Endodermal cell (in vitro differentiated cells): Measurements from ENCODE around the gene IL6R. TPM values are rescaled to one million over a fixed set of nuclear protein-coding genes. Genes with fewer than 3 reads are reported as not detected.

ENCODE experiments used
- DNase-seq: peaks from one replicate; pipeline ENCODE4 v3.0.0-alpha.2; 2017
- H3K27ac ChIP-seq: 2 replicates; pipeline ENCODE4 v1.5.1; 2013; ENCODE audit warnings: mild to moderate bottlenecking, low read depth, low read length, moderate library complexity
- H3K27me3 ChIP-seq: 2 replicates; pipeline ENCODE4 v1.6.1; 2013; ENCODE audit warnings: mild to moderate bottlenecking, low read length, moderate library complexity; ENCODE audit not compliant: insufficient read depth, control insufficient read depth, poor library complexity, severe bottlenecking
- H3K36me3 ChIP-seq: 2 replicates; pipeline ENCODE4 v1.7.0; 2013; ENCODE audit warnings: mild to moderate bottlenecking, low read length, moderate library complexity; ENCODE audit not compliant: control insufficient read depth, insufficient read depth
- H3K4me1 ChIP-seq: one replicate; pipeline ENCODE4 v1.7.0; 2013; ENCODE audit warnings: low read length; ENCODE audit not compliant: control insufficient read depth, insufficient read depth
- H3K4me3 ChIP-seq: 2 replicates; pipeline ENCODE4 v1.5.1; 2013; ENCODE audit warnings: mild to moderate bottlenecking, low read length, moderate library complexity
- H3K9ac ChIP-seq: 2 replicates; pipeline ENCODE4 v1.6.1; 2013; ENCODE audit warnings: mild to moderate bottlenecking, low read length, moderate library complexity; ENCODE audit not compliant: poor library complexity, severe bottlenecking; ENCODE audit errors: extremely low read depth
- H3K9me3 ChIP-seq: 2 replicates; pipeline ENCODE4 v1.6.1; 2013; ENCODE audit warnings: mild to moderate bottlenecking, low read length, moderate library complexity; ENCODE audit not compliant: control insufficient read depth
- H3K27ac Mint-ChIP-seq: 2 replicates; pipeline ENCODE4 v1.8.0; 2020; ENCODE audit warnings: mixed read lengths
- H3K27me3 Mint-ChIP-seq: 2 replicates; pipeline ENCODE4 v1.8.0; 2021; ENCODE audit warnings: mild to moderate bottlenecking, mixed read lengths; ENCODE audit not compliant: insufficient read depth
- H3K36me3 Mint-ChIP-seq: 2 replicates; pipeline ENCODE4 v1.8.0; 2020; ENCODE audit warnings: low read depth, mixed read lengths
- H3K4me1 Mint-ChIP-seq: 2 replicates; pipeline ENCODE4 v1.8.0; 2020; ENCODE audit warnings: mixed read lengths
- H3K4me3 Mint-ChIP-seq: 2 replicates; pipeline ENCODE4 v1.8.0; 2020; ENCODE audit warnings: mild to moderate bottlenecking, moderate library complexity, mixed read lengths
- H3K9me3 Mint-ChIP-seq: 2 replicates; pipeline ENCODE4 v1.8.0; 2020; ENCODE audit warnings: mild to moderate bottlenecking, mixed read lengths
- CTCF ChIP-seq: fragments of 200-600 bp; sonication (generic); conservative IDR thresholded peaks from 2 replicates; pipeline ENCODE4 v1.5.0; 2021; ENCODE audit warnings: antibody characterized with exemption, mild to moderate bottlenecking
- WGBS, 2 experiments: methylation state at CpG; one replicate each; pipeline versions ENCODE4 v1.1.5 to v1.1.7; 2013; ENCODE audit warnings: missing lambda C conversion rate in 2 of 2, mixed read lengths in 1 of 2; ENCODE audit not compliant: insufficient coverage in 1 of 2, insufficient read length in 1 of 2; 5-methylcytosine and 5-hydroxymethylcytosine counted together
- total RNA-seq, 2 donors: library from RNA; stranded (reverse); fragmentation: NEBNext Ultra II Directional in 1 of 2; extraction: Animal tissue kit (Norgen Biotek cat#: 25700) in 1 of 2; gene quantifications; 2 replicates in 1 of 2; 3 replicates in 1 of 2; pipeline ENCODE4 v1.2.1, GENCODE V29; 2021

Gene IL6R
- total RNA-seq, 2 donors from 2014 or later, result 0.77 to 1.0 TPM

GRCh38 chr1:154493276-154493675 is 88.1 kb downstream of the IL6R start:
- H3K9ac ChIP-seq, result no peak overlapping the region
- peak; percentile 16 for TF ChIP-seq CTCF
- DNase-seq, result peak; percentile 76

GRCh38 chr1:154495496-154496273 is 90.5 kb downstream of the IL6R start:
- Histone ChIP-seq H3K4me3 (no peak overlapping the region), H3K27ac (no peak overlapping the region), H3K27me3 (peaks cover 23% of the 10 kb centered on the region), H3K9ac (no peak overlapping the region), H3K36me3 (no peaks in the 10 kb centered on the region), H3K4me1 (peaks cover 11% of the 10 kb centered on the region), H3K9me3 (no peaks in the 10 kb centered on the region)
- no peak overlapping the region for H3K4me3 Mint-ChIP-seq
- TF ChIP-seq CTCF, result no peak
- DNase-seq, result peak; percentile 9
- H3K9me3 Mint-ChIP-seq, result no peaks in the 10 kb centered on the region
- peaks cover 34% of the 10 kb centered on the region for H3K27me3 Mint-ChIP-seq
- no peak overlapping the region for H3K27ac Mint-ChIP-seq
- H3K36me3 Mint-ChIP-seq, result no peaks in the 10 kb centered on the region
- 91 to 92% methylated on average over 4 to 8 of the region's 8 CpGs for WGBS, 2 experiments
- H3K4me1 Mint-ChIP-seq, result peaks cover 37% of the 10 kb centered on the region

More at GRCh38 chr1:154493276-154493675, 88.1 kb downstream of the IL6R start:
- peak overlapping the region; percentile 12 for H3K4me3 Mint-ChIP-seq
- Histone ChIP-seq H3K27me3 (no peaks in the 10 kb centered on the region), H3K36me3 (no peaks in the 10 kb centered on the region), H3K27ac (no peak overlapping the region), H3K9me3 (no peaks in the 10 kb centered on the region), H3K4me1 (peaks cover 19% of the 10 kb centered on the region), H3K4me3 (peak overlapping the region; percentile 51)
- H3K36me3 Mint-ChIP-seq, result no peaks in the 10 kb centered on the region
- no peak overlapping the region for H3K27ac Mint-ChIP-seq
- 35 to 44% methylated on average over 7 to 8 of the region's 8 CpGs for WGBS, 2 experiments
- peaks cover 52% of the 10 kb centered on the region for H3K4me1 Mint-ChIP-seq
- no peaks in the 10 kb centered on the region for H3K9me3 Mint-ChIP-seq
- H3K27me3 Mint-ChIP-seq, result peaks cover 12% of the 10 kb centered on the region

GRCh38 chr1:154496383-154496782 is 91.2 kb downstream of the IL6R start:
- Mint-ChIP-seq H3K27me3 (peaks cover 35% of the 10 kb centered on the region), H3K4me1 (peaks cover 34% of the 10 kb centered on the region), H3K4me3 (no peak overlapping the region), H3K9me3 (no peaks in the 10 kb centered on the region), H3K27ac (no peak overlapping the region), H3K36me3 (no peaks in the 10 kb centered on the region)
- TF ChIP-seq CTCF, result no peak
- peak; percentile 29 for DNase-seq
- 72 to 88% methylated on average over 3 to 5 of the region's 5 CpGs for WGBS, 2 experiments
- Histone ChIP-seq H3K9me3 (no peaks in the 10 kb centered on the region), H3K27ac (no peak overlapping the region), H3K4me1 (peaks cover 11% of the 10 kb centered on the region), H3K9ac (no peak overlapping the region), H3K36me3 (no peaks in the 10 kb centered on the region), H3K27me3 (peaks cover 30% of the 10 kb centered on the region), H3K4me3 (no peak overlapping the region)
